Activated T-cell treated with anti-CD3 and anti-CD28 coated beads, Interleukin-2, amount 50 U/mL, for 72 hours (primary cell): ENCODE results near the gene CXorf49. TPM values are rescaled to one million over a fixed set of nuclear protein-coding genes. Genes with fewer than 3 reads are reported as not detected.
"Not testable (repeated sequence)": the region's sequence is repeated elsewhere in the genome, so short reads cannot be mapped to it uniquely, and the experiment has no call there.

Experiments
- ATAC-seq, 2 donors: fragments of 150-1000 bp; cut with Tn5 transposase; replicated peaks in 1 of 2; 2 replicates each; pipeline ENCODE4 v1.10.0; 2021; ENCODE audit warnings: moderate library complexity in 2 of 2, mild to moderate bottlenecking in 1 of 2
- DNase-seq, 2 donors: peaks; one replicate each; pipeline ENCODE4 v3.0.0; 2021 to 2022; ENCODE audit warnings: mixed read lengths in 1 of 2
- H3K27ac Mint-ChIP-seq: one replicate; pipeline ENCODE4 v1.8.0; 2022; ENCODE audit warnings: mild to moderate bottlenecking, moderate library complexity, mixed read lengths
- H3K27me3 Mint-ChIP-seq: one replicate; pipeline ENCODE4 v1.8.0; 2022; ENCODE audit warnings: low read depth, mixed read lengths
- H3K36me3 Mint-ChIP-seq, 2 donors: one replicate each; pipeline ENCODE4 v1.8.0; 2022; ENCODE audit warnings: mixed read lengths in 2 of 2, mild to moderate bottlenecking in 1 of 2; ENCODE audit not compliant: insufficient read depth in 2 of 2
- H3K4me1 Mint-ChIP-seq: one replicate; pipeline ENCODE4 v1.8.0; 2022; ENCODE audit warnings: low read depth, mixed read lengths
- H3K4me3 Mint-ChIP-seq, 2 donors: one replicate each; pipeline ENCODE4 v1.8.0; 2022; ENCODE audit warnings: mild to moderate bottlenecking in 2 of 2, mixed read lengths in 2 of 2, moderate library complexity in 2 of 2
- H3K9me3 Mint-ChIP-seq, 2 donors: one replicate each; pipeline ENCODE4 v1.8.0; 2022; ENCODE audit warnings: mixed read lengths in 2 of 2
- total RNA-seq, 2 donors: library from RNA; stranded (reverse); gene quantifications; one replicate each; pipeline ENCODE4 v1.2.3, GENCODE V29; 2022

Gene CXorf49
- total RNA-seq = not detected

- not testable (repeated sequence) for ATAC-seq, DNase-seq, H3K4me3 Mint-ChIP-seq, H3K27me3 Mint-ChIP-seq, H3K27ac Mint-ChIP-seq, H3K4me1 Mint-ChIP-seq, H3K36me3 Mint-ChIP-seq, H3K9me3 Mint-ChIP-seq
Measured at GRCh38 chrX:71718185-71718584, at the start of gene CXorf49. CXorf49 (minus strand) TSS chrX:71718285; CDS start chrX:71718151, 134 bp downstream.

GRCh38 chrX:71767134-71767533 lies 49.0 kb upstream of the CXorf49 start:
- not testable (repeated sequence) for H3K4me1 Mint-ChIP-seq, H3K9me3 Mint-ChIP-seq, H3K36me3 Mint-ChIP-seq, H3K27me3 Mint-ChIP-seq, DNase-seq, H3K4me3 Mint-ChIP-seq, ATAC-seq, H3K27ac Mint-ChIP-seq

- ATAC-seq, H3K27me3 Mint-ChIP-seq, H3K4me3 Mint-ChIP-seq, H3K9me3 Mint-ChIP-seq, DNase-seq, H3K27ac Mint-ChIP-seq, H3K36me3 Mint-ChIP-seq, H3K4me1 Mint-ChIP-seq: not testable (repeated sequence)
Measured at GRCh38 chrX:71765613-71766012, 47.5 kb upstream of the CXorf49 start.

- not testable (repeated sequence) for H3K9me3 Mint-ChIP-seq, H3K36me3 Mint-ChIP-seq, H3K4me3 Mint-ChIP-seq, H3K4me1 Mint-ChIP-seq, H3K27ac Mint-ChIP-seq, ATAC-seq, H3K27me3 Mint-ChIP-seq, DNase-seq
Measured at GRCh38 chrX:71764832-71765231, 46.7 kb upstream of the CXorf49 start.

- not testable (repeated sequence) for H3K9me3 Mint-ChIP-seq, H3K27me3 Mint-ChIP-seq, H3K36me3 Mint-ChIP-seq, H3K27ac Mint-ChIP-seq, DNase-seq, H3K4me3 Mint-ChIP-seq, ATAC-seq, H3K4me1 Mint-ChIP-seq
Measured at GRCh38 chrX:71763049-71763448, 45.0 kb upstream of the CXorf49 start, which contains the start of gene CXorf49B. CXorf49B (plus strand) TSS chrX:71763349; CDS start chrX:71763424, 75 bp downstream.

- peak in 1 of 2 donors; percentile 45 for ATAC-seq
- H3K27ac Mint-ChIP-seq, H3K27me3 Mint-ChIP-seq, H3K36me3 Mint-ChIP-seq, H3K4me1 Mint-ChIP-seq, H3K4me3 Mint-ChIP-seq, DNase-seq, H3K9me3 Mint-ChIP-seq: not testable (repeated sequence)
Measured at GRCh38 chrX:71760688-71761281, 42.7 kb upstream of the CXorf49 start.

GRCh38 chrX:71720289-71720886 lies 2.3 kb upstream of the CXorf49 start:
- H3K4me3 Mint-ChIP-seq, H3K27ac Mint-ChIP-seq, H3K36me3 Mint-ChIP-seq, H3K4me1 Mint-ChIP-seq, H3K27me3 Mint-ChIP-seq, DNase-seq, H3K9me3 Mint-ChIP-seq, ATAC-seq: not testable (repeated sequence)

- H3K27me3 Mint-ChIP-seq, DNase-seq: not testable (repeated sequence)
Measured at GRCh38 chrX:71719195-71719594, 1.1 kb upstream of the CXorf49 start.

GRCh38 chrX:71716323-71716722 lies 1.8 kb downstream of the CXorf49 start:
- H3K4me1 Mint-ChIP-seq, ATAC-seq, H3K4me3 Mint-ChIP-seq, DNase-seq, H3K9me3 Mint-ChIP-seq, H3K27me3 Mint-ChIP-seq, H3K36me3 Mint-ChIP-seq, H3K27ac Mint-ChIP-seq: not testable (repeated sequence)

More at GRCh38 chrX:71719195-71719594, 1.1 kb upstream of the CXorf49 start:
- not testable (repeated sequence) for H3K27ac Mint-ChIP-seq, H3K4me3 Mint-ChIP-seq, H3K36me3 Mint-ChIP-seq, ATAC-seq, H3K9me3 Mint-ChIP-seq, H3K4me1 Mint-ChIP-seq

- not testable (repeated sequence) for H3K4me3 Mint-ChIP-seq, H3K9me3 Mint-ChIP-seq, H3K36me3 Mint-ChIP-seq, DNase-seq, ATAC-seq, H3K27ac Mint-ChIP-seq, H3K4me1 Mint-ChIP-seq, H3K27me3 Mint-ChIP-seq
Measured at GRCh38 chrX:71715551-71715950, 2.5 kb downstream of the CXorf49 start.

- not testable (repeated sequence) for H3K36me3 Mint-ChIP-seq, H3K27me3 Mint-ChIP-seq, H3K27ac Mint-ChIP-seq, DNase-seq, H3K4me1 Mint-ChIP-seq, H3K4me3 Mint-ChIP-seq, H3K9me3 Mint-ChIP-seq
- peak in 1 of 2 donors; percentile 32 for ATAC-seq
Measured at GRCh38 chrX:71714064-71714463, 4.0 kb downstream of the CXorf49 start.

GRCh38 chrX:71702853-71703252 lies 15.2 kb downstream of the CXorf49 start:
- H3K4me1 Mint-ChIP-seq, H3K4me3 Mint-ChIP-seq, H3K36me3 Mint-ChIP-seq, H3K9me3 Mint-ChIP-seq, H3K27me3 Mint-ChIP-seq, H3K27ac Mint-ChIP-seq, DNase-seq: not testable (repeated sequence)
- peak in 1 of 2 donors; percentile 44 for ATAC-seq

- not testable (repeated sequence) for H3K27ac Mint-ChIP-seq, H3K36me3 Mint-ChIP-seq, H3K9me3 Mint-ChIP-seq, H3K4me3 Mint-ChIP-seq, DNase-seq, H3K27me3 Mint-ChIP-seq, ATAC-seq, H3K4me1 Mint-ChIP-seq
Measured at GRCh38 chrX:71699023-71699344, 19.1 kb downstream of the CXorf49 start.
